PFSK-1 (cell line): ENCODE data around the gene FSTL4.

Experiments used
- FOXP2 ChIP-seq: optimal IDR thresholded peaks from 2 replicates; pipeline ENCODE3; 2011; ENCODE audit warnings: borderline replicate concordance, control low read depth, inconsistent platforms; ENCODE audit not compliant: insufficient read depth; ENCODE audit errors: extremely low read length, extremely low read depth
- POLR2AphosphoS5 ChIP-seq: IDR thresholded peaks from 2 replicates; pipeline ENCODE4 v1.6.1; 2012; ENCODE audit warnings: low read depth, mild to moderate bottlenecking, control low read depth, low read length, moderate library complexity
- SIN3A ChIP-seq: IDR thresholded peaks from 2 replicates; pipeline ENCODE4 v1.6.1; 2012; ENCODE audit warnings: mild to moderate bottlenecking, low read length, moderate library complexity, borderline replicate concordance; ENCODE audit not compliant: insufficient read depth
- TAF1 ChIP-seq: IDR thresholded peaks from 2 replicates; pipeline ENCODE4 v1.6.1; 2012; ENCODE audit warnings: low read length, control low read depth, borderline replicate concordance; ENCODE audit not compliant: insufficient read depth
- TF ChIP-seq, protein P1 (sequence below), 2 experiments: IDR thresholded peaks; 2 replicates each; pipeline versions ENCODE4 v1.6.1 to v1.8.0; 2011 to 2012; ENCODE audit warnings: low read depth in 2 of 2, low read length in 2 of 2, control low read depth in 1 of 2, inconsistent platforms in 1 of 2, mild to moderate bottlenecking in 1 of 2, moderate library complexity in 1 of 2; ENCODE audit not compliant: insufficient read depth in 1 of 2

DNA sequence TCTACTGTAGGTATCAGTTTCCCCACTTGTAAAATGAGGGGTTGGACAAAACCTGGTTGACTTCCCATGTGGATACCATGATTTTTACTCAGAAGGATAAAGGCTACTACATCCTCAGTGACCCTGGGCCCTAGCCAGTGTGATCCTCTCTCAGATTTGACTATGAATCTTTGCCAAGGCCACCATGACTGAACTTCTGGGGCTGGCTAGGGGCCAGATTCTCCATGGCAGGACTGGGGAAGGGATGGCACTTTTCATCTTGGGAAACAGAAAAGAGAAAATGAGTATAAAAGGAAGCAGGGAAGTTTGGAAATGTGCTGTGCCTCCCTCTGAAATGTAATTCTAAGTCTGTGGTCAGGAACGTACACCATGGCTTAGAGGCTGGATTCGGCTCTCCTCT is 1.4 kb upstream of the FSTL4 start:
- TF ChIP-seq POLR2AphosphoS5 (no peak), SIN3A (no peak), TAF1 (no peak), FOXP2 (no peak)
- TF ChIP-seq, protein P1, sequence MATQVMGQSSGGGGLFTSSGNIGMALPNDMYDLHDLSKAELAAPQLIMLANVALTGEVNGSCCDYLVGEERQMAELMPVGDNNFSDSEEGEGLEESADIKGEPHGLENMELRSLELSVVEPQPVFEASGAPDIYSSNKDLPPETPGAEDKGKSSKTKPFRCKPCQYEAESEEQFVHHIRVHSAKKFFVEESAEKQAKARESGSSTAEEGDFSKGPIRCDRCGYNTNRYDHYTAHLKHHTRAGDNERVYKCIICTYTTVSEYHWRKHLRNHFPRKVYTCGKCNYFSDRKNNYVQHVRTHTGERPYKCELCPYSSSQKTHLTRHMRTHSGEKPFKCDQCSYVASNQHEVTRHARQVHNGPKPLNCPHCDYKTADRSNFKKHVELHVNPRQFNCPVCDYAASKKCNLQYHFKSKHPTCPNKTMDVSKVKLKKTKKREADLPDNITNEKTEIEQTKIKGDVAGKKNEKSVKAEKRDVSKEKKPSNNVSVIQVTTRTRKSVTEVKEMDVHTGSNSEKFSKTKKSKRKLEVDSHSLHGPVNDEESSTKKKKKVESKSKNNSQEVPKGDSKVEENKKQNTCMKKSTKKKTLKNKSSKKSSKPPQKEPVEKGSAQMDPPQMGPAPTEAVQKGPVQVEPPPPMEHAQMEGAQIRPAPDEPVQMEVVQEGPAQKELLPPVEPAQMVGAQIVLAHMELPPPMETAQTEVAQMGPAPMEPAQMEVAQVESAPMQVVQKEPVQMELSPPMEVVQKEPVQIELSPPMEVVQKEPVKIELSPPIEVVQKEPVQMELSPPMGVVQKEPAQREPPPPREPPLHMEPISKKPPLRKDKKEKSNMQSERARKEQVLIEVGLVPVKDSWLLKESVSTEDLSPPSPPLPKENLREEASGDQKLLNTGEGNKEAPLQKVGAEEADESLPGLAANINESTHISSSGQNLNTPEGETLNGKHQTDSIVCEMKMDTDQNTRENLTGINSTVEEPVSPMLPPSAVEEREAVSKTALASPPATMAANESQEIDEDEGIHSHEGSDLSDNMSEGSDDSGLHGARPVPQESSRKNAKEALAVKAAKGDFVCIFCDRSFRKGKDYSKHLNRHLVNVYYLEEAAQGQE (IDR thresholded peaks at IDR 0.05; ENCODE audit: insufficient read depth in 1 of 2, low read depth in 2 of 2, low read length in 2 of 2), result no peak
